ENCODE results near the gene MYO10. TPM values are rescaled to one million over a fixed set of nuclear protein-coding genes. Genes with fewer than 3 reads are reported as not detected.

Gene MYO10
- total RNA-seq, 1 experiment from 2014 or later: 89.8 TPM

DNA sequence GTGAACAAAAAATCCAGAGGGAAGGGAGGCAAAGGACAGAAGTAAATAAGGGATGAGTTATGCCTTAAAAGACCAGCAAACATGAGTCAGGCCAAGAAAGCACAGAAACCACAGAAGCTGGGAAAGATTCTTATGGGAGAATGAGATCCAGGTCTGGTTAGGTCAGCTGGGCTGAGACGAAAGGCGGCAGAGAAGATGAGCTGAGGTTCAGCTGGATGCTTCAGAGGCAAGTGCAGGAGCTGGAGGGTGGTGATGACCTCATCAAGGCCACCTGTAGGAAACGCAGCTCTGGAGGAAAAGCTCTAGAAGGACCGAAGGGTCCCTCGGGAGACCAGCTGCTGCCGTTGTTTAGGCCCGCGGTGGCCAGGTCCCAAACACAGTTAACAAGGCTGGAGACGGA is 152.0 kb downstream of the MYO10 start:
- Mint-ChIP-seq H3K4me3 (no peak overlapping the region), H3K4me1 (peaks cover 17% of the 10 kb centered on the region), H3K9me3 (no peaks in the 10 kb centered on the region), H3K36me3 (peaks cover 6% of the 10 kb centered on the region), H3K27ac (peak overlapping the region; percentile 35), H3K27me3 (ENCODE audit: low read depth) (no peaks in the 10 kb centered on the region)
- ChIA-PET CTCF (interaction anchor here (0.9 to 1.4 kb wide), 2 partner anchors 199 to 406 kb away, joined by 3 to 6 read pairs; no protein-coding TSS in a partner anchor), POLR2A (no interaction called here)
- DNase-seq (ENCODE audit: low spot score) (no peak), ATAC-seq (no peak)
- TF ChIP-seq, protein P1, sequence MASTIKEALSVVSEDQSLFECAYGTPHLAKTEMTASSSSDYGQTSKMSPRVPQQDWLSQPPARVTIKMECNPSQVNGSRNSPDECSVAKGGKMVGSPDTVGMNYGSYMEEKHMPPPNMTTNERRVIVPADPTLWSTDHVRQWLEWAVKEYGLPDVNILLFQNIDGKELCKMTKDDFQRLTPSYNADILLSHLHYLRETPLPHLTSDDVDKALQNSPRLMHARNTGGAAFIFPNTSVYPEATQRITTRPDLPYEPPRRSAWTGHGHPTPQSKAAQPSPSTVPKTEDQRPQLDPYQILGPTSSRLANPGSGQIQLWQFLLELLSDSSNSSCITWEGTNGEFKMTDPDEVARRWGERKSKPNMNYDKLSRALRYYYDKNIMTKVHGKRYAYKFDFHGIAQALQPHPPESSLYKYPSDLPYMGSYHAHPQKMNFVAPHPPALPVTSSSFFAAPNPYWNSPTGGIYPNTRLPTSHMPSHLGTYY (CRISPR knock-in tag; IDR thresholded peaks at IDR 0.05): no peak
- TF ChIP-seq ZBTB21 (CRISPR knock-in tag; IDR thresholded peaks at IDR 0.05; ENCODE audit: borderline replicate concordance) (no peak), ESRRA (CRISPR knock-in tag; IDR thresholded peaks at IDR 0.05; ENCODE audit: borderline replicate concordance) (no peak), OVOL2 (CRISPR knock-in tag; IDR thresholded peaks at IDR 0.05; ENCODE audit: borderline replicate concordance) (no peak), JUN (CRISPR knock-in tag; IDR thresholded peaks at IDR 0.05) (no peak)
- TF ChIP-seq, protein P2, sequence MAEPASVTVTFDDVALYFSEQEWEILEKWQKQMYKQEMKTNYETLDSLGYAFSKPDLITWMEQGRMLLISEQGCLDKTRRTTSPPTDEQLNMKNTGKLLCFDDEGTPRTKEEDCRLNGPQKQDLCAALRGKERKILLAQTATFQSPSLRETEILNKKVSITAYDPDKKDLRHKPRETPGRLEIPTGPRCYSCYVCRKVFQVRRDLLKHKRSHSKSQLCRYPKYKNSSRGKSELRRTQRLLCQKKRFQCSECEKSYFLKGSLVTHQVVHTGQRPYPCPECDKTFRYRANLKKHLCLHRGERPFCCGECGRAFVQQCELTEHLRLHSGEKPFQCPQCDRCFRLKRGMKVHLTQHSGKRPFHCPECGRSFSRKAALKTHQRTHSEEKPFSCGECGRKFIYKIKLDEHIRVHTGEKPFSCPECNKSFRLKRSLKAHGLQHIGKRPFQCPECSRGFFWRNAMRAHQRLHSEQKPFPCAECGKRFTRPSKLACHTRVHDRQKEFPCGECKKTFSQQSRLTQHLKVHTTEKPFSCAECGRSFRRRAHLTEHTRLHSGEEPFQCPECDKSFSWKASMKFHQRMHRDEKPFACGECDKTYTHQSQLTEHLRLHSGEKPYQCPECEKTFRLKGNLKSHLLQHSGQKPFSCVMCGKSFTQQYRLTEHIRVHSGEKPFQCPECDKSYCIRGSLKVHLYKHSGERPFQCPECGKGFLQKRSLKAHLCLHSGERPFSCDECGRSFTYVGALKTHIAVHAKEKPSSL (CRISPR knock-in tag; conservative IDR thresholded peaks at IDR 0.05): no peak
- TF ChIP-seq, protein P3, sequence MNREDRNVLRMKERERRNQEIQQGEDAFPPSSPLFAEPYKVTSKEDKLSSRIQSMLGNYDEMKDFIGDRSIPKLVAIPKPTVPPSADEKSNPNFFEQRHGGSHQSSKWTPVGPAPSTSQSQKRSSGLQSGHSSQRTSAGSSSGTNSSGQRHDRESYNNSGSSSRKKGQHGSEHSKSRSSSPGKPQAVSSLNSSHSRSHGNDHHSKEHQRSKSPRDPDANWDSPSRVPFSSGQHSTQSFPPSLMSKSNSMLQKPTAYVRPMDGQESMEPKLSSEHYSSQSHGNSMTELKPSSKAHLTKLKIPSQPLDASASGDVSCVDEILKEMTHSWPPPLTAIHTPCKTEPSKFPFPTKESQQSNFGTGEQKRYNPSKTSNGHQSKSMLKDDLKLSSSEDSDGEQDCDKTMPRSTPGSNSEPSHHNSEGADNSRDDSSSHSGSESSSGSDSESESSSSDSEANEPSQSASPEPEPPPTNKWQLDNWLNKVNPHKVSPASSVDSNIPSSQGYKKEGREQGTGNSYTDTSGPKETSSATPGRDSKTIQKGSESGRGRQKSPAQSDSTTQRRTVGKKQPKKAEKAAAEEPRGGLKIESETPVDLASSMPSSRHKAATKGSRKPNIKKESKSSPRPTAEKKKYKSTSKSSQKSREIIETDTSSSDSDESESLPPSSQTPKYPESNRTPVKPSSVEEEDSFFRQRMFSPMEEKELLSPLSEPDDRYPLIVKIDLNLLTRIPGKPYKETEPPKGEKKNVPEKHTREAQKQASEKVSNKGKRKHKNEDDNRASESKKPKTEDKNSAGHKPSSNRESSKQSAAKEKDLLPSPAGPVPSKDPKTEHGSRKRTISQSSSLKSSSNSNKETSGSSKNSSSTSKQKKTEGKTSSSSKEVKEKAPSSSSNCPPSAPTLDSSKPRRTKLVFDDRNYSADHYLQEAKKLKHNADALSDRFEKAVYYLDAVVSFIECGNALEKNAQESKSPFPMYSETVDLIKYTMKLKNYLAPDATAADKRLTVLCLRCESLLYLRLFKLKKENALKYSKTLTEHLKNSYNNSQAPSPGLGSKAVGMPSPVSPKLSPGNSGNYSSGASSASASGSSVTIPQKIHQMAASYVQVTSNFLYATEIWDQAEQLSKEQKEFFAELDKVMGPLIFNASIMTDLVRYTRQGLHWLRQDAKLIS (CRISPR knock-in tag; IDR thresholded peaks at IDR 0.05; ENCODE audit: borderline replicate concordance): no peak
- TF ChIP-seq, protein P4, sequence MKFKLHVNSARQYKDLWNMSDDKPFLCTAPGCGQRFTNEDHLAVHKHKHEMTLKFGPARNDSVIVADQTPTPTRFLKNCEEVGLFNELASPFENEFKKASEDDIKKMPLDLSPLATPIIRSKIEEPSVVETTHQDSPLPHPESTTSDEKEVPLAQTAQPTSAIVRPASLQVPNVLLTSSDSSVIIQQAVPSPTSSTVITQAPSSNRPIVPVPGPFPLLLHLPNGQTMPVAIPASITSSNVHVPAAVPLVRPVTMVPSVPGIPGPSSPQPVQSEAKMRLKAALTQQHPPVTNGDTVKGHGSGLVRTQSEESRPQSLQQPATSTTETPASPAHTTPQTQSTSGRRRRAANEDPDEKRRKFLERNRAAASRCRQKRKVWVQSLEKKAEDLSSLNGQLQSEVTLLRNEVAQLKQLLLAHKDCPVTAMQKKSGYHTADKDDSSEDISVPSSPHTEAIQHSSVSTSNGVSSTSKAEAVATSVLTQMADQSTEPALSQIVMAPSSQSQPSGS (CRISPR knock-in tag; IDR thresholded peaks at IDR 0.05; ENCODE audit: borderline replicate concordance, low read depth): no peak
- TF ChIP-seq, protein P5, sequence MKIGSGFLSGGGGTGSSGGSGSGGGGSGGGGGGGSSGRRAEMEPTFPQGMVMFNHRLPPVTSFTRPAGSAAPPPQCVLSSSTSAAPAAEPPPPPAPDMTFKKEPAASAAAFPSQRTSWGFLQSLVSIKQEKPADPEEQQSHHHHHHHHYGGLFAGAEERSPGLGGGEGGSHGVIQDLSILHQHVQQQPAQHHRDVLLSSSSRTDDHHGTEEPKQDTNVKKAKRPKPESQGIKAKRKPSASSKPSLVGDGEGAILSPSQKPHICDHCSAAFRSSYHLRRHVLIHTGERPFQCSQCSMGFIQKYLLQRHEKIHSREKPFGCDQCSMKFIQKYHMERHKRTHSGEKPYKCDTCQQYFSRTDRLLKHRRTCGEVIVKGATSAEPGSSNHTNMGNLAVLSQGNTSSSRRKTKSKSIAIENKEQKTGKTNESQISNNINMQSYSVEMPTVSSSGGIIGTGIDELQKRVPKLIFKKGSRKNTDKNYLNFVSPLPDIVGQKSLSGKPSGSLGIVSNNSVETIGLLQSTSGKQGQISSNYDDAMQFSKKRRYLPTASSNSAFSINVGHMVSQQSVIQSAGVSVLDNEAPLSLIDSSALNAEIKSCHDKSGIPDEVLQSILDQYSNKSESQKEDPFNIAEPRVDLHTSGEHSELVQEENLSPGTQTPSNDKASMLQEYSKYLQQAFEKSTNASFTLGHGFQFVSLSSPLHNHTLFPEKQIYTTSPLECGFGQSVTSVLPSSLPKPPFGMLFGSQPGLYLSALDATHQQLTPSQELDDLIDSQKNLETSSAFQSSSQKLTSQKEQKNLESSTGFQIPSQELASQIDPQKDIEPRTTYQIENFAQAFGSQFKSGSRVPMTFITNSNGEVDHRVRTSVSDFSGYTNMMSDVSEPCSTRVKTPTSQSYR (CRISPR knock-in tag; IDR thresholded peaks at IDR 0.05): no peak

DNA sequence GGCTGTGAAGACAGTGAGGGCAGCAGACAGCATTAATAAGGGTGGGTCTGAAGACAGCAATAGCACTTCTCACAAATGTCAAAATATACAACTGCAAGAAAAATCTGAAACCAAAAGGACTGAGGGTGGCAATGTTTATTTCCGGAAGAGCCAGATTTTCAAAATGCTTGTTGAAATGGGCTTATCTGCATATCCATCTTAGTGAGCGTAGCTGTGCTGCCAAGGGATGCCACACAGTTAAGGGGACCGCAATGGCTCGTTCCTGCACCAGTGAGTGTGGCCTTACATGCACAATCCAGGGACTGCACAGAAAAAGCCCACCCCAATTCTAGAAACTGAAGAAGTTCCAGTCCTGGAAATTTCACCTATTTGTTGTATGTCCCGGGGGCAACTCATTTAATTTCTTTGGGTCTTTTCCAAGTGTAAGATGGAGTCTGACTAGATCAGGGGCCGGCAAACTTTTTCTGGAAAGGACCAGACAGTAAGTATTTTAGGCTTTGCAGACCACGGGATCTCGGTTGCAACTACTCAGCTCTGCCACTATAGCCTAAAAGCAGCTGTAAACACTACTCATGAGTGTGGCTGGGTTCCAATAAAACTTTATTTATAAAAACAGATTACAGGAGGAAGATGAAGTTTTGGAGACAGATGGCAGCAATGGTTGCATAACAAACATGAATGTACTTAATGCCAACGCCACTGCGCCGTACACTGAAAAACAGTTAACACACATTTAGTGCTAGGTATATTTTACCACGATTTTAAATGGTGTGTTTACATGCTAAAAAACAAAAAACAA is 154.1 kb downstream of the MYO10 start:
- POLR2A ChIA-PET: no interaction called here
- no peak for ATAC-seq
- Mint-ChIP-seq H3K27ac (no peak overlapping the region), H3K36me3 (peaks cover 6% of the 10 kb centered on the region), H3K9me3 (no peaks in the 10 kb centered on the region), H3K27me3 (ENCODE audit: low read depth) (no peaks in the 10 kb centered on the region), H3K4me3 (no peak overlapping the region), H3K4me1 (peaks cover 32% of the 10 kb centered on the region)
- CTCF ChIA-PET: interaction anchor here (0.7 kb wide), 1 partner anchor 409 kb away, joined by 3 read pairs; no protein-coding TSS in a partner anchor
- DNase-seq (ENCODE audit: low spot score): no peak
- no peak for TF ChIP-seq ELF4 (CRISPR knock-in tag; IDR thresholded peaks at IDR 0.05; ENCODE audit: low read depth)
- TF ChIP-seq, protein P6, sequence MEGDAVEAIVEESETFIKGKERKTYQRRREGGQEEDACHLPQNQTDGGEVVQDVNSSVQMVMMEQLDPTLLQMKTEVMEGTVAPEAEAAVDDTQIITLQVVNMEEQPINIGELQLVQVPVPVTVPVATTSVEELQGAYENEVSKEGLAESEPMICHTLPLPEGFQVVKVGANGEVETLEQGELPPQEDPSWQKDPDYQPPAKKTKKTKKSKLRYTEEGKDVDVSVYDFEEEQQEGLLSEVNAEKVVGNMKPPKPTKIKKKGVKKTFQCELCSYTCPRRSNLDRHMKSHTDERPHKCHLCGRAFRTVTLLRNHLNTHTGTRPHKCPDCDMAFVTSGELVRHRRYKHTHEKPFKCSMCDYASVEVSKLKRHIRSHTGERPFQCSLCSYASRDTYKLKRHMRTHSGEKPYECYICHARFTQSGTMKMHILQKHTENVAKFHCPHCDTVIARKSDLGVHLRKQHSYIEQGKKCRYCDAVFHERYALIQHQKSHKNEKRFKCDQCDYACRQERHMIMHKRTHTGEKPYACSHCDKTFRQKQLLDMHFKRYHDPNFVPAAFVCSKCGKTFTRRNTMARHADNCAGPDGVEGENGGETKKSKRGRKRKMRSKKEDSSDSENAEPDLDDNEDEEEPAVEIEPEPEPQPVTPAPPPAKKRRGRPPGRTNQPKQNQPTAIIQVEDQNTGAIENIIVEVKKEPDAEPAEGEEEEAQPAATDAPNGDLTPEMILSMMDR (IDR thresholded peaks at IDR 0.05): no peak
- TF ChIP-seq, protein P7, sequence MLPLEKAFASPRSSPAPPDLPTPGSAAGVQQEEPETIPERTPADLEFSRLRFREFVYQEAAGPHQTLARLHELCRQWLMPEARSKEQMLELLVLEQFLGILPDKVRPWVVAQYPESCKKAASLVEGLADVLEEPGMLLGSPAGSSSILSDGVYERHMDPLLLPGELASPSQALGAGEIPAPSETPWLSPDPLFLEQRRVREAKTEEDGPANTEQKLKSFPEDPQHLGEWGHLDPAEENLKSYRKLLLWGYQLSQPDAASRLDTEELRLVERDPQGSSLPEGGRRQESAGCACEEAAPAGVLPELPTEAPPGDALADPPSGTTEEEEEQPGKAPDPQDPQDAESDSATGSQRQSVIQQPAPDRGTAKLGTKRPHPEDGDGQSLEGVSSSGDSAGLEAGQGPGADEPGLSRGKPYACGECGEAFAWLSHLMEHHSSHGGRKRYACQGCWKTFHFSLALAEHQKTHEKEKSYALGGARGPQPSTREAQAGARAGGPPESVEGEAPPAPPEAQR (CRISPR knock-in tag; IDR thresholded peaks at IDR 0.05): no peak
- TF ChIP-seq, protein P8, sequence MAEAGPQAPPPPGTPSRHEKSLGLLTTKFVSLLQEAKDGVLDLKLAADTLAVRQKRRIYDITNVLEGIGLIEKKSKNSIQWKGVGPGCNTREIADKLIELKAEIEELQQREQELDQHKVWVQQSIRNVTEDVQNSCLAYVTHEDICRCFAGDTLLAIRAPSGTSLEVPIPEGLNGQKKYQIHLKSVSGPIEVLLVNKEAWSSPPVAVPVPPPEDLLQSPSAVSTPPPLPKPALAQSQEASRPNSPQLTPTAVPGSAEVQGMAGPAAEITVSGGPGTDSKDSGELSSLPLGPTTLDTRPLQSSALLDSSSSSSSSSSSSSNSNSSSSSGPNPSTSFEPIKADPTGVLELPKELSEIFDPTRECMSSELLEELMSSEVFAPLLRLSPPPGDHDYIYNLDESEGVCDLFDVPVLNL (CRISPR knock-in tag; IDR thresholded peaks at IDR 0.05; ENCODE audit: borderline replicate concordance, low read depth): no peak
- TF ChIP-seq ATF1 (CRISPR knock-in tag; IDR thresholded peaks at IDR 0.05): no peak
- no peak for TF ChIP-seq NFATC4 (CRISPR knock-in tag; IDR thresholded peaks at IDR 0.05)
- no peak for TF ChIP-seq GABPB1 (CRISPR knock-in tag; IDR thresholded peaks at IDR 0.05)
- no peak for TF ChIP-seq NR1H2 (CRISPR knock-in tag; IDR thresholded peaks at IDR 0.05)
